Trophoblast cell (in vitro differentiated cells and primary cell): ENCODE results near the gene TOMM20.
"Not testable (repeated sequence)": the region's sequence is repeated elsewhere in the genome, so short reads cannot be mapped to it uniquely, and the experiment has no call there.

ENCODE experiments used
- DNase-seq, 2 donors: peaks; one replicate each; pipeline ENCODE4 v3.0.0-alpha.2; 2016
- H2AFZ ChIP-seq: 2 replicates; pipeline ENCODE4 v1.6.1; 2013; ENCODE audit warnings: low read length, moderate library complexity, mild to moderate bottlenecking; ENCODE audit not compliant: insufficient read depth, poor library complexity
- H2AK5ac ChIP-seq: 2 replicates; pipeline ENCODE4 v1.6.1; 2013; ENCODE audit warnings: mild to moderate bottlenecking, low read length
- H2BK120ac ChIP-seq: 2 replicates; pipeline ENCODE4 v1.6.1; 2013; ENCODE audit warnings: low read length, mild to moderate bottlenecking, moderate library complexity; ENCODE audit not compliant: insufficient read depth, poor library complexity
- H2BK12ac ChIP-seq: 2 replicates; pipeline ENCODE4 v1.6.1; 2013; ENCODE audit warnings: mild to moderate bottlenecking, low read length, moderate library complexity
- H2BK5ac ChIP-seq: 2 replicates; pipeline ENCODE4 v1.6.1; 2013; ENCODE audit warnings: low read length, low read depth, moderate library complexity, mild to moderate bottlenecking; ENCODE audit not compliant: poor library complexity
- H3K14ac ChIP-seq: 2 replicates; pipeline ENCODE4 v1.6.1; 2013; ENCODE audit warnings: mild to moderate bottlenecking, low read length
- H3K18ac ChIP-seq: 2 replicates; pipeline ENCODE4 v1.6.1; 2013; ENCODE audit warnings: mild to moderate bottlenecking, low read length
- H3K23ac ChIP-seq: 2 replicates; pipeline ENCODE4 v1.6.1; 2013; ENCODE audit warnings: low read length
- H3K27ac ChIP-seq: 2 replicates; pipeline ENCODE4 v1.5.1; 2013; ENCODE audit warnings: low read depth, mild to moderate bottlenecking, inconsistent platforms, low read length, moderate library complexity
- H3K27me3 ChIP-seq: 2 replicates; pipeline ENCODE4 v1.6.1; 2013; ENCODE audit warnings: inconsistent platforms, mild to moderate bottlenecking, low read length, moderate library complexity; ENCODE audit not compliant: insufficient read depth
- H3K36me3 ChIP-seq, 2 experiments: 1 replicate in 1 of 2; 2 replicates in 1 of 2; pipeline ENCODE4 v1.6.1; 2013; ENCODE audit warnings: low read length in 2 of 2, mild to moderate bottlenecking in 2 of 2, moderate library complexity in 1 of 2; ENCODE audit not compliant: insufficient read depth in 2 of 2, control insufficient read depth in 1 of 2
- H3K4ac ChIP-seq: 2 replicates; pipeline ENCODE4 v1.6.1; 2013; ENCODE audit warnings: low read depth, mild to moderate bottlenecking, low read length, moderate library complexity
- H3K4me1 ChIP-seq, 2 experiments: 1 replicate in 1 of 2; 2 replicates in 1 of 2; pipeline ENCODE4 v1.6.1; 2013; ENCODE audit warnings: low read length in 2 of 2, mild to moderate bottlenecking in 2 of 2, moderate library complexity in 1 of 2; ENCODE audit not compliant: insufficient read depth in 2 of 2, control insufficient read depth in 1 of 2
- H3K4me2 ChIP-seq: 2 replicates; pipeline ENCODE4 v1.6.1; 2013; ENCODE audit warnings: inconsistent platforms, mild to moderate bottlenecking, low read length, moderate library complexity
- H3K4me3 ChIP-seq: 2 replicates; pipeline ENCODE4 v1.5.1; 2013; ENCODE audit warnings: mild to moderate bottlenecking, low read depth, low read length, inconsistent platforms
- H3K79me1 ChIP-seq: one replicate; pipeline ENCODE4 v1.6.1; 2013; ENCODE audit warnings: low read length
- H3K79me2 ChIP-seq: 2 replicates; pipeline ENCODE4 v1.6.1; 2013; ENCODE audit warnings: low read length, mild to moderate bottlenecking; ENCODE audit not compliant: control insufficient read depth, insufficient read depth, poor library complexity
- H3K9ac ChIP-seq: 2 replicates; pipeline ENCODE4 v1.6.1; 2013; ENCODE audit warnings: mild to moderate bottlenecking, low read length
- H3K9me3 ChIP-seq: 2 replicates; pipeline ENCODE4 v1.6.1; 2013; ENCODE audit warnings: low read depth, mild to moderate bottlenecking, control low read depth, inconsistent platforms, low read length; ENCODE audit not compliant: insufficient read depth
- H4K12ac ChIP-seq: 2 replicates; pipeline ENCODE4 v1.6.1; 2013; ENCODE audit warnings: low read depth, mild to moderate bottlenecking, low read length, moderate library complexity
- H4K8ac ChIP-seq: 2 replicates; pipeline ENCODE4 v1.6.1; 2013; ENCODE audit warnings: low read depth, mild to moderate bottlenecking, low read length, moderate library complexity
- H4K91ac ChIP-seq: one replicate; pipeline ENCODE4 v1.6.1; 2013; ENCODE audit warnings: low read depth, mild to moderate bottlenecking, low read length, moderate library complexity
- WGBS: extraction: QIAGEN DNeasy Blood & Tissue Kit; methylation state at CpG from one replicate; pipeline ENCODE4 v1.1.7; 2013; ENCODE audit warnings: missing lambda C conversion rate; ENCODE audit not compliant: insufficient read length, insufficient coverage; ENCODE audit errors: extremely low coverage; 5-methylcytosine and 5-hydroxymethylcytosine counted together

Gene TOMM20

DNA sequence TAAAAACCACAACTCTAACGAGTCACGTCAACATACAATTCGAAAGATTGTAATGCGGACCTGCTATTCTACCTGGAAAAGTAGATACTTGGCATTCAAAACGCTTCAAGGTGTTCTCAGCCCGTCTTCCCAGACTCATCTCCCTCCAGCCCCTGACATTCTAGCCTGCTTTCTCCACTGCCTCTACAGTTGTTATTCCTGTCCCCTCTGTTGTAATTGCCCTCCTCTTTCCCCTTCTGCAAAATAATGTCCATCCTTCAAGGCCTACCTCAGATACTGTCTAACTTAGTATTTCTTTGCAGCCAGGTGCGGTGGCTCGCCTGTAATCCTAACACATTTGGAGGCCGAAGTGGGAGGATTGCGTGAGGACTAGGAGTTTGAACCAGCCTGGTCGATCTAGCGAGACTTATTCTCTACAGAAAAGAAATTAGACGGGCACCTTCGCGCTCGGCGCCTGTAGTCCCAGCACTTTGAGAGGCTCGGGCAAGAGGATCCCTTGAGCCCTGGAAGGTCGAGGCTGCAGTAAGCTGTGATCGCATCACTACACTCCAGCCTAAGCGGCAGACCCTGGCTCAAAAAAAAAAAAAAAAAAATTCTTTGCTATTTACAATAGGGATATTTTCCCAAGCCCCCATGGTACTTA lies 33.2 kb upstream of the TOMM20 start:
- no peak overlapping the region for H3K18ac ChIP-seq
- peaks cover 17 to 24% of the 10 kb centered on the region in 2 experiments for H3K36me3 ChIP-seq

DNA sequence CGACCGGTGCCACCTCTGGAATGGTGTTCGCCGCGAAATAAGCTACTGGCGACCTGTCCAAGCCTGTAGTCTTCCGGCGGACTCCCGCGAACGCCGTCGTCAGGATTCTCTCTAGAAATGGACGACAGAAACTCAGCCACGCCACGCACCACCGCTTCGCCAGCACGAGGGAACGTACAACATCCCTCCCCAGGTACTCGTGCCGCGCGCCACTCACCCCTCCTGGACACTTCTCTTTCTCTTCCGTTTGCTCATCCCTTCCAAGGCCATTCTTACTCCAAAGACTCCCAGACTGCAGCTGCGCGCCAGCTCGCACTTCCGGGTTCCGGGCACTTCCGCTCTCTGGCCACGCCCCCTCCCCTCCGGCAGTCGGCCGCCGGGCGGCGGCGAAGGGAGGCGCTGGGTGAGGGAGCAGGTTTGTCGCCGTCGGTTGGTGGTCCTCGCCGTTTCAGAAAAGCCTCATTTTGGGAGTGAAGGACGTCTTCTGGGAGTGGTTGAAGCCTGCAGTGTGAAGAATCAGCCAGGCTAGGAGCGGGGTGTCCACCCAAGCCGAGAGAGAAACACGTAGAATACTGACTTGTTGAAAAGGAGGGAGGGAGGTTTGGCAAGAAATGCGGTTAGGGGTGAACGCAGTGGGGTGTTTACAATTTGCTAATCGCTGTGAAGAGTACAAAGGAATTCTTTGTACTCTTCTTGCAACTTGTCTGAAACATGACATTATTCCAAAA lies 32.5 kb upstream of the TOMM20 start, which contains the start of gene RBM34:
RBM34 (minus strand) TSS at position 294 of the 728 bp plus-strand sequence; CDS start at position 270, 24 bp downstream.
- H3K79me1 ChIP-seq = peaks cover 6% of the 10 kb centered on the region
- H3K4ac ChIP-seq = peak within 1 kb of the TSS; percentile 73
- H3K79me2 ChIP-seq = peaks cover 3% of the 10 kb centered on the region
- peak within 1 kb of the TSS; percentile 84 for H3K27ac ChIP-seq
- WGBS = no CpG with 5 or more reads among the region's 52 CpGs
- no peak within 1 kb of the TSS for H2BK12ac ChIP-seq
- peak within 1 kb of the TSS; percentile 99 for H3K4me3 ChIP-seq
- H4K91ac ChIP-seq = peak within 1 kb of the TSS; percentile 88
- H3K23ac ChIP-seq = no peak within 1 kb of the TSS
- peak within 1 kb of the TSS; percentile 96 for H2AFZ ChIP-seq
- no peaks in the 10 kb centered on the region for H3K27me3 ChIP-seq
- peak within 1 kb of the TSS; percentile 77 for H2BK5ac ChIP-seq
- H3K18ac ChIP-seq = peak within 1 kb of the TSS; percentile 85
- peak within 1 kb of the TSS; percentile 91 for H3K14ac ChIP-seq
- H3K4me1 ChIP-seq = peaks cover 8% of the 10 kb centered on the region in 2 experiments
- peak within 1 kb of the TSS; percentile 97 for H4K8ac ChIP-seq
- peaks cover 17 to 26% of the 10 kb centered on the region in 2 experiments for H3K36me3 ChIP-seq
- no peaks in the 10 kb centered on the region for H3K9me3 ChIP-seq
- peak within 1 kb of the TSS; percentile 93 for H3K9ac ChIP-seq
- H2BK120ac ChIP-seq = peak within 1 kb of the TSS; percentile 74
- H2AK5ac ChIP-seq = peak within 1 kb of the TSS; percentile 53
- H3K4me2 ChIP-seq = peak within 1 kb of the TSS; percentile 90
- peak; percentile 88 to 96 for DNase-seq
- H4K12ac ChIP-seq = peak within 1 kb of the TSS; percentile 94

More for the DNA sequence above, 33.2 kb upstream of the TOMM20 start:
- Histone ChIP-seq H2BK12ac (no peak overlapping the region), H3K79me1 (peaks cover 6% of the 10 kb centered on the region), H3K79me2 (peaks cover 3% of the 10 kb centered on the region), H3K14ac (peak overlapping the region; percentile 19), H4K12ac (peak overlapping the region; percentile 83), H2BK120ac (peak overlapping the region; percentile 58), H4K8ac (peak overlapping the region; percentile 82), H3K9ac (peak overlapping the region; percentile 49), H3K23ac (no peak overlapping the region), H3K4ac (no peak overlapping the region), H4K91ac (no peak overlapping the region), H2AK5ac (peak overlapping the region; percentile 53), H2BK5ac (no peak overlapping the region), H3K4me2 (peak overlapping the region; percentile 90), H3K4me3 (no peak overlapping the region), H3K27me3 (no peaks in the 10 kb centered on the region), H3K4me1 (peaks cover 8% of the 10 kb centered on the region in 2 experiments), H3K27ac (peak overlapping the region; percentile 83), H3K9me3 (no peaks in the 10 kb centered on the region), H2AFZ (no peak overlapping the region)
- no peak for DNase-seq
- no CpG with 5 or more reads among the region's 21 CpGs for WGBS

DNA sequence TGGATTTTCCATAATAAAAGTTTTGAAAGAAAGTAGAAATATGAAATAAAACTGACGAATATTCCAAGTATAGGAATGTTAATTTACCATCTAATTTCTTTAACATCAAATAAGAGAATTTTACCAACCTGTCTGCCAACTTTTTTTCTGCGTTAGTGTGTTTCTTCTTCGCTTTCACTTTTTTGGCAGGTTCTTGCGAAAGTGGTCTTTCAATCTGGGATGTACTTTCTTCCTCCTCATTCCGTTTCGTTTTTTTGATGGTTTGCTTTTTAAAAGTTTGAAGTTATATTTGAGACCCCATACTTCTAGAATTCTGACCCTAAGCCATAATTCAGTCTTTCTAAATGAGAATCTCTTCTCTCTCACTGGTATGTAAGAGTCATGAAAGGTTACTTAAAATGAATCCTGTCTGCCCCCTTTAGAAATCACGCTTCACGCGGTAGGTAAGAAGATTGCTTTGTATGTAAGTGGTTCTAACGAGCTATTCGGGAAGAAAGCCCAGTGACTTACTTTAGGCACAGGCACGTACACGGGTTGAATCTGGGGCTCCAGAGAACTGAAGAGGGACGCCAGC lies 31.8 kb upstream of the TOMM20 start:
- no peaks in the 10 kb centered on the region for H3K27me3 ChIP-seq
- H3K27ac ChIP-seq = peak overlapping the region; percentile 84
- peak overlapping the region; percentile 99 for H3K4me3 ChIP-seq
- peak overlapping the region; percentile 96 for H2AFZ ChIP-seq
- H2BK120ac ChIP-seq = peak overlapping the region; percentile 74
- peak overlapping the region; percentile 40 for H2AK5ac ChIP-seq
- peak overlapping the region; percentile 94 for H4K12ac ChIP-seq
- peaks cover 3% of the 10 kb centered on the region for H3K79me2 ChIP-seq
- H2BK5ac ChIP-seq = peak overlapping the region; percentile 75
- peaks cover 6% of the 10 kb centered on the region for H3K79me1 ChIP-seq
- H3K14ac ChIP-seq = peak overlapping the region; percentile 91
- H3K36me3 ChIP-seq = peaks cover 18 to 27% of the 10 kb centered on the region in 2 experiments
- no peaks in the 10 kb centered on the region for H3K9me3 ChIP-seq
- peaks cover 8% of the 10 kb centered on the region in 2 experiments for H3K4me1 ChIP-seq
- no peak overlapping the region for H3K23ac ChIP-seq
- peak overlapping the region; percentile 81 for H3K18ac ChIP-seq
- peak overlapping the region; percentile 67 for H4K91ac ChIP-seq
- no CpG with 5 or more reads among the region's 14 CpGs for WGBS
- no peak for DNase-seq
- peak overlapping the region; percentile 91 for H4K8ac ChIP-seq
- H3K4ac ChIP-seq = peak overlapping the region; percentile 73
- H3K4me2 ChIP-seq = peak overlapping the region; percentile 90
- H3K9ac ChIP-seq = peak overlapping the region; percentile 93
- no peak overlapping the region for H2BK12ac ChIP-seq

DNA sequence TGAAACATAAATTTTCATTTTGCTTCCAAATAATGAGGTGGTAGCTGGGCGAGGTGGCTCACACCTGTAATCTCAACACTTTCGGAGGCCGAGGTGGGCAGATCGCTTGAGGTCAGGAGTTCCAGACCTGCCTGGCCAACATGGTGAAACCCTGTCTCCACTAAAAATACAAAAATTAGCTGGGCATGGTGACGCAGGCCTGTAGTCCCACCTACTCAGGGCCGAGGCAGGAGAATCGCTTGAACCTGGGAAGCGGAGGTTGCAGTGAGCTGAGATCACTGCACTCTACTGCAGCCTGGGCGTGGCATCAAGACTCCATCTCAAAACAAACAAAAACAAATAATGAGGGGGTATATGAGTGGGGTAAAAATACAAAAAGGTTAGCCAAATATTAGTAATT lies 31.3 kb upstream of the TOMM20 start:
- peaks cover 21 to 30% of the 10 kb centered on the region in 2 experiments for H3K36me3 ChIP-seq
- H3K4me1 ChIP-seq, H4K8ac ChIP-seq, H3K14ac ChIP-seq, H2BK5ac ChIP-seq, H3K27ac ChIP-seq, H3K79me1 ChIP-seq, H2AFZ ChIP-seq, H3K79me2 ChIP-seq, H3K23ac ChIP-seq, DNase-seq, H3K27me3 ChIP-seq, H2BK120ac ChIP-seq, H3K18ac ChIP-seq, H4K12ac ChIP-seq, H3K4me3 ChIP-seq, H2AK5ac ChIP-seq, H3K9me3 ChIP-seq, H4K91ac ChIP-seq, H2BK12ac ChIP-seq, H3K9ac ChIP-seq: not testable (repeated sequence)
- H3K4ac ChIP-seq = peak overlapping the region; percentile 47
- H3K4me2 ChIP-seq = peak overlapping the region; percentile 35
- WGBS = no CpG with 5 or more reads among the region's 9 CpGs
